Keratinocyte (primary cell): ENCODE data around the gene N4BP3.

Experiments used
- CTCF ChIP-seq, 3 experiments: IDR thresholded peaks in 1 of 3; conservative IDR thresholded peaks in 1 of 3; optimal IDR thresholded peaks in 1 of 3; 2 replicates in 2 of 3; 3 replicates in 1 of 3; pipeline versions ENCODE3 to v1.5.1; 2011; ENCODE audit warnings: low read length in 3 of 3, mild to moderate bottlenecking in 3 of 3, moderate library complexity in 2 of 3, control low read depth in 1 of 3, inconsistent platforms in 1 of 3; ENCODE audit not compliant: insufficient read depth in 2 of 3; ENCODE audit errors: extremely low read depth in 1 of 3
- EZH2 ChIP-seq: IDR thresholded peaks from one replicate; pipeline ENCODE4 v1.6.1; 2012; ENCODE audit warnings: inconsistent platforms, mild to moderate bottlenecking, low read length, moderate library complexity

GRCh38 chr5:178067755-178068154 lies 45.6 kb upstream of the N4BP3 start:
- TF ChIP-seq EZH2: no peak
- TF ChIP-seq CTCF (optimal IDR thresholded peaks at IDR 0.05 in 1 of 3, IDR thresholded peaks at IDR 0.05 in 1 of 3, conservative IDR thresholded peaks at IDR 0.05 in 1 of 3; ENCODE audit: extremely low read depth in 1 of 3, insufficient read depth in 2 of 3, low read length in 3 of 3): no peak
